Retinal pigment epithelial cell (primary cell): ENCODE data around the gene IGSF22.

Source experiments
- DNase-seq: peaks from one replicate; pipeline ENCODE4 v3.0.0-alpha.2; 2010; ENCODE audit warnings: low read depth
- H3K4me3 ChIP-seq: 2 replicates; pipeline ENCODE4 v1.5.1; 2011; ENCODE audit warnings: mild to moderate bottlenecking, low read length, control low read depth, moderate library complexity
- CTCF ChIP-seq: conservative IDR thresholded peaks from 2 replicates; pipeline ENCODE4 v1.5.1; 2011; ENCODE audit warnings: low read depth, low read length, control low read depth, inconsistent platforms

The IGSF22 gene

GRCh38 chr11:18745251-18745650 is 19.3 kb upstream of the IGSF22 start:
- no peak for TF ChIP-seq CTCF
- DNase-seq, result no peak
- no peak overlapping the region for H3K4me3 ChIP-seq

- no peak overlapping the region for H3K4me3 ChIP-seq
- DNase-seq, result no peak
- TF ChIP-seq CTCF, result no peak
Measured at GRCh38 chr11:18743900-18744514, 18.0 kb upstream of the IGSF22 start.

GRCh38 chr11:18743365-18743764 is 17.4 kb upstream of the IGSF22 start:
- TF ChIP-seq CTCF, result no peak
- H3K4me3 ChIP-seq, result no peak overlapping the region

GRCh38 chr11:18741783-18742182 is 15.8 kb upstream of the IGSF22 start:
- no peak for DNase-seq
- H3K4me3 ChIP-seq, result no peak overlapping the region
- TF ChIP-seq CTCF, result no peak

More at GRCh38 chr11:18743365-18743764, 17.4 kb upstream of the IGSF22 start:
- DNase-seq, result no peak

- DNase-seq, result no peak
- no peak for TF ChIP-seq CTCF
- H3K4me3 ChIP-seq, result no peak overlapping the region
Measured at GRCh38 chr11:18739685-18740084, 13.7 kb upstream of the IGSF22 start.

- no peak for TF ChIP-seq CTCF
- H3K4me3 ChIP-seq, result no peak overlapping the region
- no peak for DNase-seq
Measured at GRCh38 chr11:18737642-18738041, 11.7 kb upstream of the IGSF22 start.

- TF ChIP-seq CTCF, result peak; percentile 4
Measured at GRCh38 chr11:18736590-18737148, 10.7 kb upstream of the IGSF22 start.

More at GRCh38 chr11:18736590-18737148, 10.7 kb upstream of the IGSF22 start:
- no peak for DNase-seq
- no peak overlapping the region for H3K4me3 ChIP-seq
